Measurements from ENCODE around the gene ADARB2.

DNA sequence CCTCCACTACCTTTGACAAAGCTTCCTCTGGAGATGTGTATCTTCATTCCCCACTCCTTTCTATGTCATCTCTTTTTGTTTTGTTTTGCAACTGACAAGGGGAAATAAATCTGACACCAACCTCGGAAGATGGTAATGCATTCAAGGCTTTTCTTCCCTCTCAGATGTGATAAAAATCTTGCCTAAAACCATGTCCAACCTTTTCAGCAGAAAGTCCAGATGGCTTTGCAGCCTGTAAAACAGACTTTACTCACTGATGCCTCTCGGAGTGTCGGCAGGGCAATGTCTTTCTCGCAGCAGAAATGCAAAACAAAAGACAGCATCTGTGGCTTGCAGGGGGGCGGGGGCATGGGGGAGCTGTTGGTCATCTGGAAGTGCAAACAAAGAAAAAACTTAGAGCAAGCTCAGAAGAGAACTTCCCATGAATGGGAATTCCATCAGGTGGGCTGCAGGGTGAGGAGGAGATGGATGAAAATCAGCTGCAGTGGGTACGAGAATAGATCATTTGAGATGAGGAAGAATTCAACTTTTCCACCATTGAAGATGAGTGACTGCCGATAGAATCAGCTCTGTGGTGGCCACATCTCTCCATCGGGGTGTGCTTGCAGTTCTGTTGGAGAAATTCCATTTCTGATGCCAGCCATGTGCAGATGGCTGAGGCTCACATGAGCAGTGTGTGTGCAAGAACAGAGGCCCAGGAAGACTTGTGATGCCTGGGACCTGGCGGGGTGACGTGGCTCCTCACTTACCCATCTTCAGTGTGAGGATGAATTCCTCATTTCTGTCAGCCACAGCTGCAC lies 443.5 kb downstream of the ADARB2 start:
- TF ChIP-seq POLR2A (IDR thresholded peaks at IDR 0.05) = no peak
- TF ChIP-seq EP300 (IDR thresholded peaks at IDR 0.05) = no peak
- TF ChIP-seq, protein P1, sequence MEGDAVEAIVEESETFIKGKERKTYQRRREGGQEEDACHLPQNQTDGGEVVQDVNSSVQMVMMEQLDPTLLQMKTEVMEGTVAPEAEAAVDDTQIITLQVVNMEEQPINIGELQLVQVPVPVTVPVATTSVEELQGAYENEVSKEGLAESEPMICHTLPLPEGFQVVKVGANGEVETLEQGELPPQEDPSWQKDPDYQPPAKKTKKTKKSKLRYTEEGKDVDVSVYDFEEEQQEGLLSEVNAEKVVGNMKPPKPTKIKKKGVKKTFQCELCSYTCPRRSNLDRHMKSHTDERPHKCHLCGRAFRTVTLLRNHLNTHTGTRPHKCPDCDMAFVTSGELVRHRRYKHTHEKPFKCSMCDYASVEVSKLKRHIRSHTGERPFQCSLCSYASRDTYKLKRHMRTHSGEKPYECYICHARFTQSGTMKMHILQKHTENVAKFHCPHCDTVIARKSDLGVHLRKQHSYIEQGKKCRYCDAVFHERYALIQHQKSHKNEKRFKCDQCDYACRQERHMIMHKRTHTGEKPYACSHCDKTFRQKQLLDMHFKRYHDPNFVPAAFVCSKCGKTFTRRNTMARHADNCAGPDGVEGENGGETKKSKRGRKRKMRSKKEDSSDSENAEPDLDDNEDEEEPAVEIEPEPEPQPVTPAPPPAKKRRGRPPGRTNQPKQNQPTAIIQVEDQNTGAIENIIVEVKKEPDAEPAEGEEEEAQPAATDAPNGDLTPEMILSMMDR (IDR thresholded peaks at IDR 0.05) = no peak

Data from suprapubic skin (tissue), 3 donors.